DMS153 treated with DMSO at 0.1 percent for 48 hours (cell line): ENCODE measurements around the gene DTHD1.

Experiments
- DNase-seq: peaks from one replicate; lab custom pipeline; 2025; ENCODE audit not compliant: unreplicated experiment; lab: John Stamatoyannopoulos, UW

The DTHD1 gene

DNA sequence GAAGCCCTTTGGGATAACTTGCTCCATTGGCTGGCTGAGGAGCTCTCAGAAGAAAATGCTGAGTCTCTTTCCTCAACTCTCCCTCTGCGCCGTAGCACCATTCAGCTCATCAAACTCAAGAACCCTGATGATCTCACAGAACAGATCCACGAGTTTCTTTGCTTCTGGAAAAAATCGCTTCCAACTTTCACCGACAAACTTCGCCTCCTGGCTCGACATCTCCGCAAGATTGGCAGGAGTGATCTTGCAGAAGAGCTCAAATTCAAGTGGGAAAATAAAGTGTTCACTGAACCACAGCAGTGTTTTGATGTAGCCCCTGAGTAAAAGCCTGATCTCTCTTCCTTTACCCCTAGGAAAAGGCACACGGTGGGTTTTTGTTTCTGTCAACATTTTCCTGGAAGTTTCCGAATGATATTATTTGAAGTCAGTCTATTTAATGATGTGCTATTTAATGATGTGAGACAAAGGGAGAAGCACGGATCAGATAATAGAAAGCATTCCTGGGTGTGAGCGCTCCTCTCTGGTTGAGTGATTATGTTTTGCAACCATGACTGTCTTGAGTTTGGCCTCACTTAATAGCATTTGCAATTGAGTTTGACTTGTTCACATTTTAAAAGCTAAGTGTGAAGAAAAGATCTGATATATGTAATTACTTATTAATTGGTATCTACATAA is 62.2 kb downstream of the DTHD1 start:
- no peak for DNase-seq

- DNase-seq: no peak
Observed at GRCh38 chr4:36348403-36348938, 67.1 kb downstream of the DTHD1 start.

GRCh38 chr4:36349938-36350549 is 68.6 kb downstream of the DTHD1 start:
- no peak for DNase-seq

DNA sequence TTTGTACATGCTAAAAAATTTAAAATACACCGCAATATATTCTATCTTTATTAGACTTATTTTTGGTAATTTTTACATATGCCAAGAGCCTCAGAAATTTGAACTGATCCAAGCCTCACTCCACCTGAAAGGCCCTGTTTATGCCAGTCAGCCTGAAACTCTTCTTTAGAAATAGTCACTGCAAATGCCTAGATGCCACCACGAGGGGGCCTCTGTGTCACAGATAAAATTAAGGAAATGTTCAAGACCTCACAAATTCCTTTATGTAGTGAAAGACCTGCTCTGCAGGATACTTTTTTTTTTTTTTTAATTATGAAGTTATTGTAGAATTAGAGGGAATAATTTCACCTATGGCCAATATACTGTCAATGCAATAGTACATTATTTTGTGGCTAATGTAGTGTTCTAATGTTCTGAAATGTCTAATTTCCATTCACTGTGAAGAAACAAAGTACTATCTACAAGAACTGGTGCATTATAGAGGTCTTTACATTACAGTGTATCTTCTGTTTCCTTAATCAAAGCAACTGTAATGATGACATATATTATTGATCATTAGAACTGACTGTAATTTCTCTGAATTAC is 69.8 kb downstream of the DTHD1 start:
- DNase-seq: no peak

GRCh38 chr4:36353998-36354397 is 72.6 kb downstream of the DTHD1 start:
- no peak for DNase-seq

DNA sequence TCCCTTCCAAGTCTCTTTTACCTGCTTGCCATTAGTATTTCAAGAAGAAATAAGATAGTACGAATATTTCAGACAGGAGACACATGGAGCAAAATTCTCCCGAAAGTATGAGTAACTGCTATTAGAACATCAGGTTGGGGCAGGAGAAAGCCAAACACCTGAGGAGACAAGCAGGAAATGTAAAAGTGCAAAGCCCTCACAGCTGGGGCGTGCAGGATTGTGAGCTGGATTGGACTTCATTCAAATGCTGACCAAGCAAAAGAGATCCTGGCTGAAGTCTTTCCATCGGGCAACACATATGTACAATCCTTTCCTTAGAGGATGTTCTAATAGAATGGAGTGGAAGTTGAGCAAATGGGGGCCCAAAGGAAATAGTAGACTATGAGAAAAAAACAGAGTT is 76.8 kb downstream of the DTHD1 start:
- no peak for DNase-seq

DNA sequence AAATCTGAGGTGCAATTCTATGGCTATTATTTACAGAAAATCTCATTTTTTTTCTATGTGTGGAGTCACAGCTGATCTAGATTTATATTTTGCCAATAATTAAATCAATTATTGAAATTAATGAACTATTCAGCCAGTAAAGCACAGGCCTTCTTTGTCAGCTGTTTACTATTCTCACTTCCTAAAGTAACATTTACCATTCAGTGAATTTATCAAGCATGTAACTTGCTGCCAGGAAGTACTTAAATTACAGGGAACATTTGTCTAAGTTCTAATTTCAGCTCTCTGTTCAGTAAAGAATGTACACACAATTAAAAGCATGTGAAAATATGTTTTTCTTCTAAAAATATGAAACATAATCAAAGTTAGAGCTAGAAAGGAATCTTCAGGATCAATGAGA is 79.3 kb downstream of the DTHD1 start:
- DNase-seq: no peak

- DNase-seq: no peak
Observed at GRCh38 chr4:36363024-36363423, 81.6 kb downstream of the DTHD1 start.

DNA sequence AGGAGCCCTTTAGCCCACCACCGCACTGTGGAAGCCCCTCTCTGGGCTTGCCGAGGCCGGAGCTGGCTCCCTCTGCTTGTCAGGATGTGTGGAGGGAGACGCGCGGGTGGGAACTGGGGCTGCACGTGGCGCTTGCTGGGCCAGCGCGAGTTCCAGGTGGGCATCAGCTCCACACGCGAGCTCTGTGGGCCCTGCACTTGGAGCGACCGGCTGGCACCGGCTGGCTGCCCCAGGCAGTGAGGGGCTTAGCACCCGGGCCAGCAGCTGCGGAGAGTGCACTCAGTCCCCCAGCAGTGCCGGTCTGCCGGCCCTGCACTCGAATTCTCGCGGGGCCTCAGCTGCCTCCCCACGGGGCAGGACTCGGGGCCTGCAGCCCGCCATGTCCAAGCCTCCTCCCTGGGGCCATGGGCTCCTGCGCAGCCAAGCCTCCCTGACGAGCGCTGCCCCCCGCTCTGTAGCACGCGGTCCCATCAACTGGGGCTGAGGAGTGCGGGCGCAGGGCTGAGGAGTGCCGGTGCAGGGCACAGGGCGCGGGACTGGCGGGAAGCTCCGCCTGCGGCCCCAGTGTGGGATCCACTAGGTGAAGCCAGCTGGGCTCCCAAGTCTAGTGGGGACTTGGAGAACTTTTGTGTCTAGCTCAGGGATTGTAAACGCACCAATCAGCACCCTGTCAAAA is 93.6 kb downstream of the DTHD1 start:
- no peak for DNase-seq

- no peak for DNase-seq
Observed at GRCh38 chr4:36385951-36386571, 104.6 kb downstream of the DTHD1 start.

DNA sequence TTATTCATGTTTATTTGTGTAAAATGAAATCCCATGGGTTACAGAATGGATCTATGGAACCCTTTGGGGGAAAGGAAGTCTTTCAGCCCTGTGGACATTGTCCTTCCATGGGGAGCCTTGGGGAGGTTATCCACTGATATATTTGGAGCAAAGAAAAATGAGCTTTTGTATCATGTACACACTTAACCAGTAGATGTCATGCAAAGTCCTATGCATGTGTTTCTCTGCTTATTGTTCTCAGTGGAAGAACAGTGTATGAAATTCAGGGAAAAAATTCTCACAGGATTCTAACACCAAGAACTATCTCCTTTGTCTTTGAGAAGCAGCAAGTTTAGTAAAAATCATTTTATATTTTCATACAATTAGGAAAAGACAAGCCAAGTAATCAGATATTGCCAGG is 105.3 kb downstream of the DTHD1 start:
- no peak for DNase-seq

DNA sequence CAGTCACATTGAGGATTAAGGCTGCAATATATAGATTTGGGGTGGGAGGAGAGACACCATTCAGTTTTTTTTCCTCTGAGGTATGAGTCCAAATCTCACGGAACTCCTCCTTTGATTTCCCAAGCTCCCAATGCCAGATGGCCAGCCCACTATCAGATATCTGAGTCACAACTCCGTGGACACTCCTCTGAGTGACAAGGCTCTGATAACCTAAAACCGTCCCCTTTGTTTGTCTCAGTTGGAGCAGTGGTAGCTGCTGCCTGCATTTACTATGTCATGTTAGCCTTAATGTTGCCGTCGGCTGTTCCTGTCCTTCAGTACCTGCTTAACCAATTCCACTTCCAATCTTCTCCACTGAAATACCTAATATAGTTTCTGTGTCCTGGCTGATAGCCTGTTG is 107.3 kb downstream of the DTHD1 start:
- no peak for DNase-seq

DNA sequence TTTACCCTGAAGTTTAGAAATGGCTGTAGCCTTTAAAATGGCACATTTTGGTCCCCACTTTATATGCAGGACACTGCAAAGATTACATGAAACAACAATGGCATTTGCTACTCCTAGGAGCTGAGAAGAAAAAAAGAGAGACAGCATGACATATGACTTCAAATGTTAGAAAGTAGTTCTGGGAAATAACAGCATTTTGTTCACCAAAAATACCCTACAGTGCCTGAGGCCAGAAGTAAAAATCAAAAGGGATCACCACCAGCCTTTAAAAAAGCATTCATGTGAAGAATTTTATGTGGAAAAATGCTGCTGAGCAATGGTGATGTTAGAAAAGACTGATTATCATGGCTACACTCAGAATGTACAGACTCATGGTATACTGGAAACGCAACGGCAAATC is 110.0 kb downstream of the DTHD1 start:
- no peak for DNase-seq

DNA sequence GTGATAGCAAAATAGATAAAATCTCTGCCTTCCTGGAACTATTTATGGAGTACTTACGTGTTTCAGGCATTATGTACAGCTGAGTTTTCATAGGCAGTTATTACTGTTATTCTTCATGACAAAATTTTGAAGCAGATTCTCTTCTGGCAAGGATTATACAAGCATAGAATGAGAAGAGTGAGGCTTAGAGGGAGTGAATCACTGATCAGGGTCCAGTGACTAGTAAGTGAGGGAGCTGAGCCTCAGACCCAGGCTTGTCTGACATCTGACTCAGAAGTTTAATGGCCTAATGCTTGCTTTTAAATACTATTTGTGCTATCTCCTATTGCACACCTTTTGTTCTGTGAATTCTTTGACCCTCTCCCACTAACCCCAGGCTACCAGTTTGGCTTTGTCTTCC is 110.6 kb downstream of the DTHD1 start:
- DNase-seq: no peak

DNA sequence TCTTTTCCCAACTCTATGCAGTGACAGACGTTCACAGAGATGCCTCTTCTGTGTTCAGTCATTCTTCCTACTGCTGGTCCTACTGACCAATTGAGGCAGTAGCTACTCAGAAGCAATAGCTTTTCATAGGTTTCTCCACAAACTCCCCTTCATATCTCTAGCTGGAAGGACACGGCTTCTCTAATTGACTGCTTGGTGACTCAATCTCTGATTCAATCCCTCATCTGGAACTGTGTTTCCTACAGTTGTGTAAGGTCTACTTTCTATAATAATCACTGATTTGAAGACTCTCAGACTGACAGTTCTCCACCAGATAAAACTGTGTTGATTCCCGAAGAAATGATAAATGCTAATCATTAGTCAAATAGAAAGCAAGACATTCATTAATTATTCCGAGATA is 111.5 kb downstream of the DTHD1 start:
- DNase-seq: no peak
